K562 (cell line): ENCODE measurements around the gene PPAN. TPM values are rescaled to one million over a fixed set of nuclear protein-coding genes. Genes with fewer than 3 reads are reported as not detected.
A peak's percentile ranks its signal among the peaks of the same experiment; 100 is the strongest.

Experiments used
- CBX5 ChIP-seq: IDR thresholded peaks from 2 replicates; pipeline ENCODE4 v1.6.1; 2014; ENCODE audit warnings: low read depth, borderline replicate concordance
- CHD1 ChIP-seq: fragments of 200-600 bp; sonication (generic); IDR thresholded peaks from one replicate; pipeline ENCODE4 v1.6.1; 2012; ENCODE audit warnings: mild to moderate bottlenecking, moderate library complexity, low read length, inconsistent platforms
- CREM ChIP-seq: IDR thresholded peaks from 2 replicates; pipeline ENCODE4 v1.6.1; 2014; ENCODE audit warnings: antibody characterized with exemption, low read depth
- DDX20 ChIP-seq: fragments of 450-650 bp; IDR thresholded peaks from 2 replicates; pipeline ENCODE4 v1.6.1; 2016; ENCODE audit warnings: missing genetic modification characterization, low read depth, mild to moderate bottlenecking, missing compliant biosample characterization, moderate library complexity
- E2F6 ChIP-seq, 2 experiments: IDR thresholded peaks; 2 replicates each; pipeline ENCODE4 v1.6.1; 2011; ENCODE audit warnings: borderline replicate concordance in 1 of 2, control low read depth in 1 of 2, low read depth in 1 of 2, low read length in 1 of 2, mild to moderate bottlenecking in 1 of 2, mixed read lengths in 1 of 2, moderate library complexity in 1 of 2; ENCODE audit not compliant: insufficient read depth in 1 of 2, insufficient read length in 1 of 2, poor library complexity in 1 of 2, severe bottlenecking in 1 of 2; ENCODE audit errors: extremely low read depth in 1 of 2
- FOS ChIP-seq: IDR thresholded peaks from 3 replicates; pipeline ENCODE4 v1.6.1; 2011; ENCODE audit not compliant: insufficient read length; ENCODE audit errors: extremely low read depth
- MAFG ChIP-seq: fragments of 450-650 bp; conservative IDR thresholded peaks from 2 replicates; pipeline ENCODE4 v1.6.1; 2016; ENCODE audit warnings: missing genetic modification characterization, missing compliant biosample characterization
- NCOR1 ChIP-seq: fragments of 450-650 bp; IDR thresholded peaks from 2 replicates; pipeline ENCODE4 v1.6.1; 2016; ENCODE audit warnings: mild to moderate bottlenecking, moderate library complexity
- POU5F1 ChIP-seq: fragments of 150-350 bp; IDR thresholded peaks from 2 replicates; pipeline ENCODE4 v1.6.1; 2014; ENCODE audit warnings: borderline replicate concordance, low read length, low read depth, mild to moderate bottlenecking; ENCODE audit not compliant: partially characterized antibody
- PURB ChIP-seq: sonication (generic); formaldehyde crosslinking; IDR thresholded peaks from 2 replicates; pipeline ENCODE4 v1.9.0; 2021; ENCODE audit warnings: low read depth, mild to moderate bottlenecking, missing genetic modification reagents
- RFX1 ChIP-seq: fragments of 450-650 bp; IDR thresholded peaks from 2 replicates; pipeline ENCODE4 v1.6.1; 2016; ENCODE audit warnings: mild to moderate bottlenecking, moderate library complexity
- SIN3A ChIP-seq, 2 experiments: fragments of 150-350 bp in 1 of 2; IDR thresholded peaks; 2 replicates each; pipeline ENCODE4 v1.6.1; 2011 to 2016; ENCODE audit warnings: borderline replicate concordance in 2 of 2, low read depth in 2 of 2, low read length in 2 of 2, mild to moderate bottlenecking in 2 of 2, moderate library complexity in 2 of 2; ENCODE audit not compliant: control insufficient read depth in 1 of 2
- SUPT5H ChIP-seq: fragments of 450-650 bp; IDR thresholded peaks from 2 replicates; pipeline ENCODE4 v1.6.1; 2016
- ZBTB17 ChIP-seq: fragments of 450-650 bp; formaldehyde crosslinking; IDR thresholded peaks from 2 replicates; pipeline ENCODE4 v1.4.0; 2020; ENCODE audit warnings: mild to moderate bottlenecking
- ZNF184 ChIP-seq: sonication (generic); formaldehyde crosslinking; IDR thresholded peaks from 2 replicates; pipeline ENCODE4 v1.5.0; 2020; ENCODE audit warnings: missing genetic modification reagents
- ZNF232 ChIP-seq: sonication (generic); formaldehyde crosslinking; IDR thresholded peaks from 2 replicates; pipeline ENCODE4 v1.8.0; 2022; ENCODE audit warnings: mild to moderate bottlenecking, missing genetic modification reagents
- ZNF780A ChIP-seq: fragments of 250-450 bp; sonication (Bioruptor Pico); IDR thresholded peaks from 2 replicates; pipeline ENCODE4 v1.5.0; 2021; ENCODE audit warnings: mild to moderate bottlenecking
- polyA plus RNA-seq, 8 experiments: library from polyadenylated mRNA; depleted of rRNA in 4 of 8; stranded (reverse) in 5 of 8; unstranded in 3 of 8; fragments of >200 nt; fragmentation: Nextera tagmentation in 2 of 8; fragmentation: Illumina TruSeq in 1 of 8; extraction: Ambion mirVana in 2 of 8; extraction: Trizol in 1 of 8; gene quantifications; 2 replicates each; pipeline versions ENCODE4 v1.2.1 to v1.2.3, GENCODE V29; 2011 to 2014; ENCODE audit warnings: inconsistent platforms in 1 of 8, missing spikeins in 1 of 8
- total RNA-seq, 7 experiments: library from RNA; depleted of rRNA in 6 of 7; stranded (reverse); fragments of >200 nt in 6 of 7; fragmentation: Illumina TruSeq in 2 of 7; extraction: Trizol in 2 of 7; gene quantifications; 2 replicates each; pipeline versions ENCODE4 v1.2.1 to v1.2.3, GENCODE V29; 2011 to 2021; ENCODE audit warnings: low replicate concordance in 1 of 7
- TF ChIP-seq, protein P1 (sequence below): fragments of 250-450 bp; sonication (Bioruptor Pico); IDR thresholded peaks from 2 replicates; pipeline ENCODE4 v1.8.0; 2021; ENCODE audit warnings: mild to moderate bottlenecking, moderate library complexity
- TF ChIP-seq, protein P2 (sequence below): sonication (generic); formaldehyde crosslinking; IDR thresholded peaks from 2 replicates; pipeline ENCODE4 v1.8.0; 2022; ENCODE audit warnings: mild to moderate bottlenecking, missing genetic modification reagents, borderline replicate concordance
- TF ChIP-seq, protein P3 (sequence below): fragments of 250-450 bp; sonication (Bioruptor Pico); IDR thresholded peaks from 2 replicates; pipeline ENCODE4 v1.4.0; 2020; ENCODE audit warnings: mild to moderate bottlenecking, moderate library complexity

The PPAN gene
- total and polyA plus RNA-seq, 9 of the 15 experiments (the other 6 are each of a cell fraction or from before 2014, with no cell fraction given) = 2.2 to 129 (median 59.1) TPM

GRCh38 chr19:10114651-10115391 is 8.7 kb downstream of the PPAN start (continued):
- 0 out of 2 replicates have a peak, but pooled peaks have one; percentile 5 for TF ChIP-seq CREM
- no peak for TF ChIP-seq DDX20
- TF ChIP-seq, protein P1, sequence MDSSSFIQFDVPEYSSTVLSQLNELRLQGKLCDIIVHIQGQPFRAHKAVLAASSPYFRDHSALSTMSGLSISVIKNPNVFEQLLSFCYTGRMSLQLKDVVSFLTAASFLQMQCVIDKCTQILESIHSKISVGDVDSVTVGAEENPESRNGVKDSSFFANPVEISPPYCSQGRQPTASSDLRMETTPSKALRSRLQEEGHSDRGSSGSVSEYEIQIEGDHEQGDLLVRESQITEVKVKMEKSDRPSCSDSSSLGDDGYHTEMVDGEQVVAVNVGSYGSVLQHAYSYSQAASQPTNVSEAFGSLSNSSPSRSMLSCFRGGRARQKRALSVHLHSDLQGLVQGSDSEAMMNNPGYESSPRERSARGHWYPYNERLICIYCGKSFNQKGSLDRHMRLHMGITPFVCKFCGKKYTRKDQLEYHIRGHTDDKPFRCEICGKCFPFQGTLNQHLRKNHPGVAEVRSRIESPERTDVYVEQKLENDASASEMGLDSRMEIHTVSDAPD (CRISPR knock-in tag) = no peak
- TF ChIP-seq ZNF780A (CRISPR knock-in tag) = no peak
- no peak for TF ChIP-seq ZNF184 (CRISPR knock-in tag)
- no peak for TF ChIP-seq RFX1
- no peak for TF ChIP-seq FOS
- no peak for TF ChIP-seq MAFG (tag)
- TF ChIP-seq SIN3A (IDR thresholded peaks at IDR 0.05; ENCODE audit: borderline replicate concordance in 2 of 2, control insufficient read depth in 1 of 2, low read depth in 2 of 2, low read length in 2 of 2) = peak in 1 of 2 experiments; percentile 14; a peak in 1 of 4 replicates
- peak; percentile 57 for TF ChIP-seq SUPT5H
- TF ChIP-seq ZNF232 (CRISPR knock-in tag) = no peak
- no peak for TF ChIP-seq CHD1
- TF ChIP-seq E2F6 (IDR thresholded peaks at IDR 0.05; ENCODE audit: borderline replicate concordance in 1 of 2, extremely low read depth in 1 of 2, insufficient read depth in 1 of 2, insufficient read length in 1 of 2, low read depth in 1 of 2, low read length in 1 of 2, poor library complexity in 1 of 2, severe bottlenecking in 1 of 2) = no peak
- no peak for TF ChIP-seq NCOR1
- TF ChIP-seq POU5F1 = no peak
- TF ChIP-seq CBX5 = no peak
- no peak for TF ChIP-seq PURB (CRISPR knock-in tag)
- TF ChIP-seq, protein P2, sequence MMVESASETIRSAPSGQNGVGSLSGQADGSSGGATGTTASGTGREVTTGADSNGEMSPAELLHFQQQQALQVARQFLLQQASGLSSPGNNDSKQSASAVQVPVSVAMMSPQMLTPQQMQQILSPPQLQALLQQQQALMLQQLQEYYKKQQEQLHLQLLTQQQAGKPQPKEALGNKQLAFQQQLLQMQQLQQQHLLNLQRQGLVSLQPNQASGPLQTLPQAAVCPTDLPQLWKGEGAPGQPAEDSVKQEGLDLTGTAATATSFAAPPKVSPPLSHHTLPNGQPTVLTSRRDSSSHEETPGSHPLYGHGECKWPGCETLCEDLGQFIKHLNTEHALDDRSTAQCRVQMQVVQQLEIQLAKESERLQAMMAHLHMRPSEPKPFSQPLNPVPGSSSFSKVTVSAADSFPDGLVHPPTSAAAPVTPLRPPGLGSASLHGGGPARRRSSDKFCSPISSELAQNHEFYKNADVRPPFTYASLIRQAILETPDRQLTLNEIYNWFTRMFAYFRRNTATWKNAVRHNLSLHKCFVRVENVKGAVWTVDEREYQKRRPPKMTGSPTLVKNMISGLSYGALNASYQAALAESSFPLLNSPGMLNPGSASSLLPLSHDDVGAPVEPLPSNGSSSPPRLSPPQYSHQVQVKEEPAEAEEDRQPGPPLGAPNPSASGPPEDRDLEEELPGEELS = no peak
- TF ChIP-seq, protein P3, sequence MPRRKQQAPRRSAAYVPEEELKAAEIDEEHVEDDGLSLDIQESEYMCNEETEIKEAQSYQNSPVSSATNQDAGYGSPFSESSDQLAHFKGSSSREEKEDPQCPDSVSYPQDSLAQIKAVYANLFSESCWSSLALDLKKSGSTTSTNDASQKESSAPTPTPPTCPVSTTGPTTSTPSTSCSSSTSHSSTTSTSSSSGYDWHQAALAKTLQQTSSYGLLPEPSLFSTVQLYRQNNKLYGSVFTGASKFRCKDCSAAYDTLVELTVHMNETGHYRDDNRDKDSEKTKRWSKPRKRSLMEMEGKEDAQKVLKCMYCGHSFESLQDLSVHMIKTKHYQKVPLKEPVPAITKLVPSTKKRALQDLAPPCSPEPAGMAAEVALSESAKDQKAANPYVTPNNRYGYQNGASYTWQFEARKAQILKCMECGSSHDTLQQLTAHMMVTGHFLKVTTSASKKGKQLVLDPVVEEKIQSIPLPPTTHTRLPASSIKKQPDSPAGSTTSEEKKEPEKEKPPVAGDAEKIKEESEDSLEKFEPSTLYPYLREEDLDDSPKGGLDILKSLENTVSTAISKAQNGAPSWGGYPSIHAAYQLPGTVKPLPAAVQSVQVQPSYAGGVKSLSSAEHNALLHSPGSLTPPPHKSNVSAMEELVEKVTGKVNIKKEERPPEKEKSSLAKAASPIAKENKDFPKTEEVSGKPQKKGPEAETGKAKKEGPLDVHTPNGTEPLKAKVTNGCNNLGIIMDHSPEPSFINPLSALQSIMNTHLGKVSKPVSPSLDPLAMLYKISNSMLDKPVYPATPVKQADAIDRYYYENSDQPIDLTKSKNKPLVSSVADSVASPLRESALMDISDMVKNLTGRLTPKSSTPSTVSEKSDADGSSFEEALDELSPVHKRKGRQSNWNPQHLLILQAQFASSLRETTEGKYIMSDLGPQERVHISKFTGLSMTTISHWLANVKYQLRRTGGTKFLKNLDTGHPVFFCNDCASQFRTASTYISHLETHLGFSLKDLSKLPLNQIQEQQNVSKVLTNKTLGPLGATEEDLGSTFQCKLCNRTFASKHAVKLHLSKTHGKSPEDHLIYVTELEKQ (CRISPR knock-in tag) = no peak
- no peak for TF ChIP-seq ZBTB17
